GM12875 (cell line): ENCODE data around the gene DEAF1.

Source experiments
- H3K4me3 ChIP-seq: one replicate; pipeline ENCODE4 v1.5.1; 2011; ENCODE audit warnings: low read depth, low read length, control low read depth
- TF ChIP-seq, protein P1 (sequence below): IDR thresholded peaks from 2 replicates; pipeline ENCODE4 v1.5.1; 2011; ENCODE audit warnings: low read depth, mild to moderate bottlenecking, control low read depth, inconsistent platforms, low read length, moderate library complexity, borderline replicate concordance; ENCODE audit not compliant: insufficient read depth

DEAF1 gene

DNA sequence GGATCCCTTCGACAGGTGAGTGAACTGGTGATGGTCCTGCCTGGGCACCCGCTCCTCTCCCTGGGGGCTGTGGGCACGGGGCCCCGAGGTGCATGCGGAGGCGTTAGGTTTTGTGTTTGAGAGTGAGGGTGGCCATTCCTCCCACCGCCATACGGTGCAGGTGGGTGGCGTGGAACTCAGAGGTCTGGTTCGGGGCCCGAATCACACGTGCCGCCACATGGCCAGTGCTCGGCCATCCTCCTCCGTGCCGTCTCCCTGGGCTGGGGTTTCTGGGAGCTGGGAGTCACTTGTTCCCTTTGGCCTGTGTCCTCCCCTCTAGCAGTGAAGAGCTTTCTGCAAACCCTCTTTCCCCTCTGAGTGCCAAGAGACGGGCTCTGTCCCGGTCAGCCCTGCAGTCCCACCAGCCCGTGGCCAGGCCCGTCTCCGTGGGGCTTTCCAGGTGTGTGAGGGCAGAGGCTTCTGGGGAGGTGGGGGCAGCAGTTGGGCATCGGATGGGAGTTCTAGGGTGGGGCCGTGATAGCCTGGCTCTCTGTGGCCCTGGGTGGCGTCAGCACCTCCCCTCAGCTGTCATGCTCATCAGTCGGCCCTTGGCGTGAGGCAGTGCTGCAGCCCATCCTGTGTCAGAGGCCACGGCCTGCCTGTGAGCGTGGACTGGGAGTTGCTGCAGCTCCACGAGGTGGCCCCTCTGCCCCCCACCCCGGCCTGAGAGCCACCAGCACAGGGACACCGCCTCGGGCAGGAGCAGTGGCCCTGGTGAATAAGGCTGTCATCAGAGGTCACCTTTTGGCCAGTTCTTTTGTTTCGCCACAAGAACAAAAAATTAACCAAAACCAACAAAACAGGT is 89.5 kb downstream of the DEAF1 start:
- TF ChIP-seq, protein P1, sequence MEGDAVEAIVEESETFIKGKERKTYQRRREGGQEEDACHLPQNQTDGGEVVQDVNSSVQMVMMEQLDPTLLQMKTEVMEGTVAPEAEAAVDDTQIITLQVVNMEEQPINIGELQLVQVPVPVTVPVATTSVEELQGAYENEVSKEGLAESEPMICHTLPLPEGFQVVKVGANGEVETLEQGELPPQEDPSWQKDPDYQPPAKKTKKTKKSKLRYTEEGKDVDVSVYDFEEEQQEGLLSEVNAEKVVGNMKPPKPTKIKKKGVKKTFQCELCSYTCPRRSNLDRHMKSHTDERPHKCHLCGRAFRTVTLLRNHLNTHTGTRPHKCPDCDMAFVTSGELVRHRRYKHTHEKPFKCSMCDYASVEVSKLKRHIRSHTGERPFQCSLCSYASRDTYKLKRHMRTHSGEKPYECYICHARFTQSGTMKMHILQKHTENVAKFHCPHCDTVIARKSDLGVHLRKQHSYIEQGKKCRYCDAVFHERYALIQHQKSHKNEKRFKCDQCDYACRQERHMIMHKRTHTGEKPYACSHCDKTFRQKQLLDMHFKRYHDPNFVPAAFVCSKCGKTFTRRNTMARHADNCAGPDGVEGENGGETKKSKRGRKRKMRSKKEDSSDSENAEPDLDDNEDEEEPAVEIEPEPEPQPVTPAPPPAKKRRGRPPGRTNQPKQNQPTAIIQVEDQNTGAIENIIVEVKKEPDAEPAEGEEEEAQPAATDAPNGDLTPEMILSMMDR: no peak
- no peak overlapping the region for H3K4me3 ChIP-seq

DNA sequence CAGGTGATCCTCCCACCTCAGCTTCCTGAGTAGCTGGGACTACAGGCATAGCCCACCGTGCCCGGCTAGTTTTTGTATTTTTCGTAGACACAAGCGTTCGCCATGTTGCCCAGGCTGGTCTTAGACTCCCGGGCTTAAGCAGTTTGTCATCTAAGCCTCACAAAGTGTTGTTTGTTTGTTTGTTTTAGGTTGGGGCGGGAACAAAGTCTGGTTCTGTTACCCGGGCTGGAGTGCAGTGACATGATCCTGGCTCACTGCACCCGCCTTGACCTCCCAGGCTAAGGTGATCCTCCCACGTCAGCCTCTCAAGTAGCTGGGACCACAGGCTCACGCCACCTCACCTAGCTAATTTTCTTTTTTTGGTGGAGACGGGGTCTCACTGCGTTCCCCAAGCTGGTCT is 91.9 kb downstream of the DEAF1 start:
- TF ChIP-seq, protein P1: no peak
- H3K4me3 ChIP-seq: no peak overlapping the region

DNA sequence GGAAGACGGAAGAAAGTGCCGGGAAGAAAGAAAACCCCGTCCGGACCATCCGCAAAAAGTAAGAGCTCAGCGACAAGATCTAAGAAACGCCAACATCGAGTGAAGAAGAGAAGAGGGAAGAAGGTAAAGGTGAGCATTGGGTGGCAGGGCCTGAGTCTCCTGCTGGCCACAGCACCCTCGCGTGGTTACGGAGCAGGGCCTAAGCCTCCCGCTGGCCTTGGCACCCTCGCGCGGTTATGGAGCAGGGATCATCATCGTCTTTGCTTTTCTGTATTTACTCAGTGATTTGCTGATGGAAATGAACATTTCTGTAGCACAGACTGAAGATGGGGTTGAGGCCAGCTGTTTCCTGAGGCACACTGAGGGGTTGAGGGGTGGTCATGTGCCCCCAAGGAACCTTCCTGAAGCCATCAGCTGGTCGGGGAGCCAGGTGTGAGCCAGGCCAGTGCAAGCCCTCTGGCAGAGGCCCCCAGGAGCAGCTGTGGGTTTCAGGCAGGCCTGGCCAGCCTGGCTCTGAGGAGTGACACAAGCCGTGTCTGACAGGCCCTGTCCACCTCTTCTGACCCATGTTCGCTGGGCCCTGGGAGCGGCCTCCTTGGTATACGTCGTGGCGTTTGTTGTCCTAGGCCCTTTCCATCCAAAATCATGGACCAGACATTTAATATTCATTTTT is 93.3 kb downstream of the DEAF1 start:
- H3K4me3 ChIP-seq: no peak overlapping the region
- TF ChIP-seq, protein P1: no peak

DNA sequence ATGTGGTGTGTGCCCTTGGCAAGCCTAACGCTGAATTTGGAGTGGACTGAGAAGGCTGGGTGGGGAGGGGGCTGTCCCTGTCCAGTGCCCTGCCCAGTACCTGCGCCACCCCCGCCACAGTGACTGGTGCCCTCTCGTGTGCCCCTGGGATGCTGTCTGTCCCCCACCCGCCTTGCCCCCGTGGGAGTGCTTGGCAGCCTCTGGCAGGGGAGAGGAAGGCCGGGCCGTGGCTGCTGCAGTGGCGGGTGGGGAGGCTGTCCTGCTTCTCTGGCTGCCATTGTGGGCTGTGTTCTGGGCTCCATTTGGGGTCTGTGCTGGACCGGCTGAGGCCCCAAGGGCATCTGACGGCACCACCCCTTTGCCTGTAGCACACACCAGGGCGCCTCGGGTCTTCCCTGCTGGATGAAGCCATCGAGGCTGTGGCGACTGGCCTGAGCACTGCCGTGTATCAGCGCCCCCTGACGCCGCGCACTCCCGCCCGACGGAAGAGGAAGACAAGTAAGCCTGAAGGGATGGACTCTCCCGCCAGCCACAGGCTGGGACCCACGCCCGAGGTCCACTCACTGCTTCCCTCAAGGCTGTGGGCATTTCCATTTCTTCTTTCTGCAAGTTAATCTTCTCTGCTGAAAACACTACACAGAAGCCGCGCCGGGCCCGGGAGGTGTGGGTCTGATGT is 96.9 kb downstream of the DEAF1 start:
- H3K4me3 ChIP-seq: no peak overlapping the region

DNA sequence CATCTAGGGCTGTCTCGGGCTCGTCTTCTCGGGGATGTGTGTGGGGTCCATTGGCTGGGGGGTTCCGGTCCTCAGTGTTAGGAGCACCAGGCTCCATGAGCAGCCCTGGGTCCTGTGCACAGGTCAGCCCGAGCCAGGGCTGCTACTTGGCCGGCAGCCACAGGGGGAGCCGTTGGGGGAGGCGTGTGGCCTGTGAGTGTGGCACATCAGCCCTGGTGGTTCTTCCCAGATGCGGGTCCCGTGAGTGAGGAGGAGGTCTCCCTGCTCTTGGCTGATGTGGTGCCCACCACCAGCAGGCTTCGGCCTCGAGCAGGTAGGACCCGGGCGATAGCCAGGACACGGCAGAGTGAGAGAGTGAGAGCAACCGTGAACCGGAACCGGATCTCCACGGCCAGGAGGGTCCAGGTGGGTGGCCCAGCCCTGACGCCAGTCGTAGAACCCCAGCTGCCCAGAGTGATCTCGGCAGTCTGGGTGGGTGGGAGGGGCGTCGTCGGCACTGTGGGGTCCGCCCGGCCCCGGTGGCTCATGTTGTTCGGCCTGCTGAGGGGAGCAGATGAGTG is 97.8 kb downstream of the DEAF1 start:
- TF ChIP-seq, protein P1: peak; percentile 36; the same call in 1 of the 2 replicates
- no peak overlapping the region for H3K4me3 ChIP-seq

More for the DNA sequence above, 96.9 kb downstream of the DEAF1 start:
- TF ChIP-seq, protein P1: no peak

DNA sequence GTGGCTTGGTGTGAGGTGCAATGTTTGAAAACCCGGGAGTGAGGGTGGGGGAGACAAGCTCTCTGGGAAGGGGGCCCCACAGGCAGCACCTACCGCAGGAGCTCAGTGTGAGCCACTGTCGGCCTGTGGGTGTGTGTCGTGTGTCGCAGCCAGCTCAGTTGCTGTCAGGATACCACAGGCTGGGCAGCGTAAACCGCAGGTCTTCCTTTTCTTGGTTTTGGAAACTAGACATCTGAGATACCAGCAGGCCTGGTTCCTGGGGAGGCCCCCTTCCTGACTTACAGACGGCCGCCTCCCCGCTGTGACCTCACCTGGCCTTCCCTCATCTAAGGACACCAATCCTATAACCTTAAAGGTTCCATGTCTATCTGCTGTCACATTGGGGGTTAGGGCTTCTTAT is 98.6 kb downstream of the DEAF1 start:
- H3K4me3 ChIP-seq: no peak overlapping the region
- TF ChIP-seq, protein P1: no peak
